Measurements from ENCODE around the gene MPG. TPM values are rescaled to one million over a fixed set of nuclear protein-coding genes. Genes with fewer than 3 reads are reported as not detected.

MPG gene
- total RNA-seq, 2 experiments from 2014 or later: 47.0 to 57.0 TPM

DNA sequence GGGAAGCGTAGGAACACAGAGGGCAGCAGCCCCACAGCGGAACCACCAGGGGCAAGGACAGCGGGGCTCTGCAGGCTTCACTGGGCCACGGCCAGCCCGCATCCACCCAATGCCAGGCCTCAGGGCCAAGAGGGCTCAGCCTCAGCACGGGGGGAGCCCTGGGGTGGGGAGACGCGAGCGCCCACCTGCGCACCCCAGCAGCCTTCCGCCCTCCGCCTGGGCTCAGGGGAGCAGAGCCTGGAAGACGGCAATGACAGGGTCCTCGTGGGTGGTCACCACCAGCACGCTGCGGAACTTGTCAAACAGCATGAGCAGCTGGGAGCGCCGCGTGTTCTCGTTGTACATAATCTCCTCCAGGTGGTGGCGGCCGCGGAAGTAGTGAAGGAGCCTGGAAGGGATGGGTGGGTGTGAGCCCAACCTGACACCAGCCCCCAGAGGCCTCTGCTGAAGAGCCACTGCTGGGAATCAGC lies 8.5 kb downstream of the MPG start:
- Mint-ChIP-seq H3K27ac (no peak overlapping the region), H3K4me1 (peaks cover 30% of the 10 kb centered on the region), H3K9me3 (ENCODE audit: low read depth) (no peaks in the 10 kb centered on the region), H3K36me3 (ENCODE audit: low read depth) (peaks cover 29% of the 10 kb centered on the region), H3K4me3 (no peak overlapping the region), H3K27me3 (no peaks in the 10 kb centered on the region)
- POLR2A ChIA-PET: no interaction called here
- CTCF ChIA-PET: interaction anchor here (0.5 to 1.3 kb wide), 3 partner anchors 18 to 21 kb away, joined by 3 to 5 read pairs (median 4); no protein-coding TSS in a partner anchor
- ATAC-seq (no peak), DNase-seq (no peak)
- intact Hi-C loops (cut with DNase I, micrococcal nuclease): no loop called here

DNA sequence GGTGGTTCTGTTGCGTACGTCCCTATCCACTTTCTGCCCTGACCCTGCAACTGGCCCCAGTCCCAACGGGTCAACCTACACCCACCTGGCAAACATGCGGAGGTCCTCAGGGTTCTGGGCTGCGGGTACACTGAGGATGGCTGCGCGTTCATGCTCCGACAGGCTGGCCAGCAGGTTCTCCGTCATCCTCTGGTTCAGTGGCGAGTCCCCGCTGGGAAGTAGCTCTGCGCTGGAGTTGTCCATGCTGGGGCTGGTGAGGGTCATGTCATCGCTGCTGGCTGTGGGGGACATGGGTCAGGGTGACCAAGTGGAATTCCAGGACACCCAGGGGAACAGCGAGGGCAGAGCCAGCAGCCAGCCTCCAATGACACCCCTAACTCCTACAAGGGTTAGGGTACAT lies 10.6 kb downstream of the MPG start:
- H3K36me3 Mint-ChIP-seq (ENCODE audit: low read depth): peaks cover 28% of the 10 kb centered on the region
- H3K27ac Mint-ChIP-seq: no peak overlapping the region
- POLR2A ChIA-PET: no interaction called here
- intact Hi-C loops (cut with DNase I, micrococcal nuclease): no loop called here
- no peak overlapping the region for H3K4me3 Mint-ChIP-seq
- no peaks in the 10 kb centered on the region for H3K27me3 Mint-ChIP-seq
- H3K9me3 Mint-ChIP-seq (ENCODE audit: low read depth): no peaks in the 10 kb centered on the region
- CTCF ChIA-PET: interaction anchor here (10.8 kb wide), 1 partner anchor 21 kb away, joined by 214 read pairs; the partner anchor contains the start of gene RHBDF1
- peaks cover 20% of the 10 kb centered on the region for H3K4me1 Mint-ChIP-seq
- no peak for DNase-seq
- ATAC-seq: no peak

DNA sequence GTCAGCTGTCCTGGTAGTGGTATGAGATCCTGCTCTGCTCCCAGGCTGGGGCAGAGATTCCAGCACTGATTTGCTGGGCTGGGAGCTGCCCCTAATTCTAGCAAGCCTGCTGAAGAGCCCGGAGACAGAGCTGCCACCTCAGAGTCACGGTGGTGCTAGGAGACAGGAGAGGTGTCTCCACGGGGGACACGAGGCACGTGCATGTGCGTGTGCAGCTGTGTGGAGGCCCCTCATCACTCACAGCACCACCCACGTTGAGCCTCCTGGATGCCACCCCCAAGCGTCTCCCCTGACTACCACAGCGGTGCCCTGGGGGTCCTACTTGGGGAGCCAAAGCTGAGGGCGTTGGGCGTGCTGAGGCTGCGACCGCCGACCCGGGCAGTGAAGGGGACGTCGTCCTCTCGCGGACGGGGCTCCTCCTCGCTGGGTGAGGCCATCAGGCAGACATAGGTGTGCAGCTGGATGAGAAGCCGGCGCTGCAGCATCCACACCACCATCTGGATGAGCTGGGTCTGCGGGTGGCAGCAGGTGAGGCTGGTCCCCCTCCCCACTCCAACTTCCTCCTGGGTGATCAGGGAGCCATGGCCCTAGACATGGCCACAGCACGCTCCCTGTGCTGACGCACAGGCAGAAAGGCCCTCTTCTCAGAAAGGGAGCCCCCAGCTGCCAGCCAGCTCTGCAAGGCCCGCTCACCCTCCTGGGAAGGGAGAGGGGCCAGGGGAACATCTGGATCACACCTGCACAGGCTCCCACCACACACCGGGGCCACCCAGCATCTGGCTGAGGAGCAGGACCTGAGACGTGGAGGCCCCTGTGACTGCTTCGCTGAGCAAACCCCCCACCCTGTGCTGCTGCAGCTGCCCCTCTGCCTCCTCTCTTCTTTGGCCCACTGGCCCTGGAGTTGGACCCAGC lies 11.6 kb downstream of the MPG start:
- DNase-seq (no peak), ATAC-seq (no peak)
- Mint-ChIP-seq H3K9me3 (ENCODE audit: low read depth) (no peaks in the 10 kb centered on the region), H3K4me1 (peaks cover 10% of the 10 kb centered on the region), H3K36me3 (ENCODE audit: low read depth) (peaks cover 19% of the 10 kb centered on the region), H3K4me3 (no peak overlapping the region), H3K27ac (no peak overlapping the region), H3K27me3 (no peaks in the 10 kb centered on the region)
- ChIA-PET POLR2A (no interaction called here), CTCF (interaction anchor here (10.8 kb wide), 1 partner anchor 22 kb away, joined by 214 read pairs; the partner anchor contains the start of gene RHBDF1)
- intact Hi-C loops (cut with DNase I, micrococcal nuclease): no loop called here

DNA sequence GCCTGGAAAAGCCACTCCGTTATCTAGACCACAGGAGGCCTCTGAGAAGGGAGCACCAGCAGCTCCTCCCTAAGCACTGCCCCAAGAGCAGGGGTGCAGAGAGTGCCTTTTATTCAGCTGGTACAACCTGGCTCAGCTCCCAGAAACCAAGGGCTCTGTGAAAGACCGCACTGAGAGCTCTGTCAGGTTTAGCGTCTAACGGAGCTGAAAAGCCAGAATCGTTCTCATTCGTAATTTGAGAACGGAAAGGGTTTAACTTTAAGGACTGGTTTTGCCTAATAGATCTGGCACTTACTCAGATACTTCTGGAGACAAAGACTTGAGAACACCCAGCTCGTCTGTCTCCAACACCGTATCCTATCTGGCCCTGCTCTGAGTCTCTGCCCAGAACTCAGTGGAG lies 13.5 kb downstream of the MPG start:
- Mint-ChIP-seq H3K36me3 (ENCODE audit: low read depth) (peaks cover 11% of the 10 kb centered on the region), H3K4me3 (no peak overlapping the region), H3K4me1 (no peaks in the 10 kb centered on the region), H3K9me3 (ENCODE audit: low read depth) (no peaks in the 10 kb centered on the region), H3K27me3 (no peaks in the 10 kb centered on the region), H3K27ac (no peak overlapping the region)
- ChIA-PET POLR2A (interaction anchor here (0.6 kb wide), 2 partner anchors 34 to 240 kb away, joined by 3 to 4 read pairs; no protein-coding TSS in a partner anchor), CTCF (interaction anchor here (0.6 to 10.8 kb wide), 5 partner anchors 9 to 404 kb away, joined by 3 to 214 read pairs (median 3); partner anchors contain the start of gene RHBDF1)
- ATAC-seq: no peak
- intact Hi-C loops (cut with DNase I, micrococcal nuclease): no loop called here
- DNase-seq: no peak

DNA sequence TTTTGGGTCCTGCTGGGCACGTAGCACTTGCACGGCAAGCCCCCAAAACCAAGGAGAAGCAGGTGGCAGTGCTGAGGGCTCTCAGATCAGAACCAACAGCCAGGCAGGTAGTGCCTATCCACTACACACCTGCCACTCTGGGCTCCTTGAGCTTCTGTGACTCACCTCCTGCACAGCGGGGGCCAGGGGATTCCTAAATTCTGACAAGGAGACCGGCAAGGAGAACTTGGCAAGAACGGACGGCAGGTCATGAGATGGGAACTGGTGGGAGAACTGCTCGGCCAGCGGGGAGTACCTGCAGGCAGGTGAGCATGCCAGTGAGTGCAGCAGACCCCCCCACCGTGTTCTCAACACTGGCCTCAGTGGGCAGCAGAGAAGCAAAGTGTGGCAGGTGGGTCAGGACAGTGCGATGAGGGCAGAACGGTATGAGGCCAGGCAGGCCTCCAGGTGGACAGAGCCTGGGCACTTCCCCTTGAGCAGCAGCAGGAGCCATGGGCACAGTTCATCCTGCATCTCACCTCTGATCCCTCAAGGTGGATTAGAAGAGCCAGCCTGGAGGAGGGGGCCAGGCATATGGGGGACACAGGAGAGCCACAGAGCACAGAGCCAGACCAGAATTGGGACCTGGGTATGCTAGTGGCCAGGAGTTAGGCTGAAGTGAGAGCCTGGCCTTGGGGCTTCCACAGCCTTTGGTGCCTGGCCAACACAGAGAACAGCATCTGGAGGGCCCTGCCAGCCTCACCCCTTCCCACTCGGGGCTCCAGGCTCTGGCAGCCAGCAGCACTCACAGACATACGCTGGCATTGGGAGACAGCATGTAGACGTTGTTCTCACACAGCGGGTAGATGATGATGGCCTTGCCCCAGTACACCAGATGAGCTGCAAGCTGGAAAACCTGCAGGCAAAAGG lies 14.7 kb downstream of the MPG start:
- Mint-ChIP-seq H3K27ac (no peak overlapping the region), H3K9me3 (ENCODE audit: low read depth) (no peaks in the 10 kb centered on the region), H3K27me3 (no peaks in the 10 kb centered on the region), H3K4me3 (no peak overlapping the region), H3K4me1 (no peaks in the 10 kb centered on the region), H3K36me3 (ENCODE audit: low read depth) (peaks cover 15% of the 10 kb centered on the region)
- intact Hi-C loops (cut with DNase I, micrococcal nuclease): no loop called here
- ATAC-seq (no peak), DNase-seq (no peak)
- POLR2A ChIA-PET: interaction anchor here (0.7 kb wide), 1 partner anchor 13 kb away, joined by 3 read pairs; no protein-coding TSS in a partner anchor
- CTCF ChIA-PET: interaction anchor here (6.4 to 10.8 kb wide), 2 partner anchors 15 to 25 kb away, joined by 59 to 214 read pairs; partner anchors contain the start of gene RHBDF1

DNA sequence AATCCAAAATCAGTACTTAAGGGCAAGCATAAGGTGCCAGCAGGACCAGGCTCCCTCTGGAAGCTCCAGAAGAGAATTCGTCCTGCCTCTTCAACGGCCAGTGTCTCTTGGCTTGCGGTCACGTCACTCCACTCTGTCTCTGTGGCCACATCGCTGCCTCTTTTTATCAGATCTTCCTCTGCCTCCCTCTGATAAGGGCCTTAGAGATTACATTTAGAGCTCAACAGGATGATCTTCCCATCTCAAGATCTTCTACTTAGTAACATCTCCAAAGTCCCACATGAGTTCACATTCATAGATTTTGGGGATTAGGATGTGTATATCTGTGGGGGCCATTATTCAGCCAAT lies 16.9 kb downstream of the MPG start:
- ChIA-PET CTCF (interaction anchor here (0.9 to 10.8 kb wide), 3 partner anchors 13 to 87 kb away, joined by 5 to 214 read pairs (median 59); partner anchors contain the start of gene RHBDF1), POLR2A (no interaction called here)
- no peak overlapping the region for H3K4me3 Mint-ChIP-seq
- H3K9me3 Mint-ChIP-seq (ENCODE audit: low read depth): no peaks in the 10 kb centered on the region
- H3K27me3 Mint-ChIP-seq: no peaks in the 10 kb centered on the region
- peaks cover 10% of the 10 kb centered on the region for H3K36me3 Mint-ChIP-seq (ENCODE audit: low read depth)
- ATAC-seq: no peak
- no peaks in the 10 kb centered on the region for H3K4me1 Mint-ChIP-seq
- DNase-seq: no peak
- H3K27ac Mint-ChIP-seq: no peak overlapping the region
- intact Hi-C loops (cut with DNase I, micrococcal nuclease): no loop called here

DNA sequence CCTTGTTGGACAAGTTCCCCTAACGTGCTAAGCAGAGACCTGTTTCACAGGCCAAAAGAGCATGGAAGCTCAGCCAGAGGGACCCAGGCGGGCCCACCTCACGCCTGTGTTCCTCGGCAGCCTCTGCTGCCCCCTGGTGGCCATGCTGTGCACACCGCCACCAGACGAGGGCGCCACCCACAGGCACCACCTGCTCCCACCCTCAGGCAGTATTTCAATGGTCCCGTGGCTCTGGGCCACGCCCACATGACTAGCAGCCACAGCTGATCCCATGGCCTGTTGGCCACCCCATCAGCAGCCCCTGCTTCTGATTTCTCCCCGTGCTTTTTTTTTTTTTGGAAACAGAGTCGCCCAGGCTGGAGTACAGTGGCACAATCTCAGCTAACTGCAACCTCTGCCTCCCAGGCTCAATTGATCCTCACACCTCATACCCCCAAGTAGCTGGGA lies 18.9 kb downstream of the MPG start:
- ChIA-PET CTCF (interaction anchor here (0.6 to 10.8 kb wide), 24 partner anchors 10 to 454 kb away, joined by 3 to 214 read pairs (median 4); partner anchors contain the start of genes FAM234A, HBQ1, MPG and POLR3K), POLR2A (interaction anchor here (1.3 kb wide), 1 partner anchor 32 kb away, joined by 3 read pairs; no protein-coding TSS in a partner anchor)
- Mint-ChIP-seq H3K9me3 (ENCODE audit: low read depth) (no peaks in the 10 kb centered on the region), H3K27me3 (no peaks in the 10 kb centered on the region), H3K4me1 (no peaks in the 10 kb centered on the region), H3K27ac (no peak overlapping the region), H3K36me3 (ENCODE audit: low read depth) (peaks cover 10% of the 10 kb centered on the region), H3K4me3 (no peak overlapping the region)
- intact Hi-C loops (cut with DNase I, micrococcal nuclease): loop anchor here (1.0 kb wide), 2 partner anchors 32 to 44 kb away; partner anchors contain the start of genes POLR3K (in 1 of the 2) and SNRNP25 (in 1 of the 2)
- ATAC-seq: peak; percentile 99
- DNase-seq: peak; percentile 94

DNA sequence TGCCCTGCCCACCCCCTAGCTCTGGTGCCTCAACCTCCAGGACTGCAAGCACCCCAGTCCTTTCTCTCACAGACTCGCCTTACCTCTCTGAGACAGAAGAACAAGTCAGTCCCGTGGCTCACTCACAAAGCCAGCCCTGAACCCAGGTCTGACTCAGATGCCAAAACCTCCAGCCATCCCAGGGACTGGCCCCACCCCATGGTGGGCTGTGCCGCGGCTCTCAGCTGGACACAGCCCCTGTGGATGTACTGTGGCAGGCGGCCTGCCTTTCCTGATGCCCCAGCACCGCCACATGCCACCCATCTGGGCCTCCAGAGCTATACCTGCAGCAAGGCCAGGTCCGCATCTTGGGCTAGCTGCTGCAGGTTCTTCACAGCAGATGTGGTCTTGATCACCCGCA lies 19.8 kb downstream of the MPG start:
- no peaks in the 10 kb centered on the region for H3K4me1 Mint-ChIP-seq
- no peaks in the 10 kb centered on the region for H3K9me3 Mint-ChIP-seq (ENCODE audit: low read depth)
- DNase-seq (no peak), ATAC-seq (no peak)
- no peak overlapping the region for H3K4me3 Mint-ChIP-seq
- peaks cover 14% of the 10 kb centered on the region for H3K36me3 Mint-ChIP-seq (ENCODE audit: low read depth)
- H3K27me3 Mint-ChIP-seq: no peaks in the 10 kb centered on the region
- H3K27ac Mint-ChIP-seq: no peak overlapping the region
- intact Hi-C loops (cut with DNase I, micrococcal nuclease): loop anchor here (1.0 kb wide), 2 partner anchors 33 to 45 kb away; partner anchors contain the start of genes POLR3K (in 1 of the 2) and SNRNP25 (in 1 of the 2)
- ChIA-PET POLR2A (no interaction called here), CTCF (interaction anchor here (0.6 to 10.8 kb wide), 12 partner anchors 10 to 265 kb away, joined by 3 to 214 read pairs (median 5); partner anchors contain the start of genes MPG and RHBDF1)

DNA sequence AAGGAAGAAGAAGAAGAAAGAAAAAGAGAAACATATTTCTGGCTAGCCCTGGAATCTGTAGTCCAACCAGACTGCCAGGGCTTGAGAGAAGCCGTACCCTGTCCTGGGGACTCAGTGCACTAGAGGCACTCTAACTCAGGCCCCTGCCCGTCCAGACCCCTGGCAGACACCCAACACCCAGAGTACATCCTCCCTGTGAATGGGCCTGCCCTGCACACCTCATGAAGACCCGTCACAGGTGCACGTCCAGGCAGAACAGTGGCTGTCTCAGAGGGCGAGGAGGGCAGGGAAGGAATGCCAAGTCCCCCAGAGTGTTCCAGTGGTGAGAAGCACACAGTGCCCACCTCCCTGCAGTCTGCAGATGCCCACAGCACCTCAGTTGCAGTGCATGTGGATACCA lies 23.0 kb downstream of the MPG start:
- Mint-ChIP-seq H3K27ac (no peak overlapping the region), H3K36me3 (ENCODE audit: low read depth) (peaks cover 29% of the 10 kb centered on the region), H3K4me1 (no peaks in the 10 kb centered on the region), H3K4me3 (no peak overlapping the region), H3K9me3 (ENCODE audit: low read depth) (no peaks in the 10 kb centered on the region), H3K27me3 (no peaks in the 10 kb centered on the region)
- ATAC-seq (no peak), DNase-seq (no peak)
- POLR2A ChIA-PET: no interaction called here
- intact Hi-C loops (cut with DNase I, micrococcal nuclease): no loop called here
- CTCF ChIA-PET: no interaction called here

DNA sequence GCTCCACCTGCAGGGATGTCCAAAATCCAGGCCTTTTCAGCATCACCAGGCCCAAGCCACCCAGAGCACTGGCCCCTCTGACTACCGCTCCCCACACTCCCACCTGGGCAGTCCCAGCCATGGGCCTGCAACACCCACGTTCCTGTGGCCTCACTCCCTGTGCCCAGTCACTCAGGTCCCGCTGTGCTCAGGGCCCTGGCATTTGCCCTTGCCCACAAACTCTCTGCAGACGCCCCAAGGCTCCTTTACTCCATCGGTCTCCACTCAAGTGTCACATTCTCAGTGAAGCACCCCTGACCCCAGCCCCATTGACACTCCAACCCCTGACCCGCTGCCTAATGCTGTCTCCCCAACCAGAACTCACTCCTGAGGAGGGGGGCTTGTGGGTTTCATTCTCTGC lies 23.6 kb downstream of the MPG start:
- no peak for DNase-seq
- no peak for ATAC-seq
- no peaks in the 10 kb centered on the region for H3K9me3 Mint-ChIP-seq (ENCODE audit: low read depth)
- no peak overlapping the region for H3K27ac Mint-ChIP-seq
- peaks cover 30% of the 10 kb centered on the region for H3K36me3 Mint-ChIP-seq (ENCODE audit: low read depth)
- no peaks in the 10 kb centered on the region for H3K4me1 Mint-ChIP-seq
- intact Hi-C loops (cut with DNase I, micrococcal nuclease): no loop called here
- ChIA-PET CTCF (interaction anchor here (0.7 kb wide), 1 partner anchor 57 kb away, joined by 3 read pairs; no protein-coding TSS in a partner anchor), POLR2A (no interaction called here)
- no peak overlapping the region for H3K4me3 Mint-ChIP-seq
- no peaks in the 10 kb centered on the region for H3K27me3 Mint-ChIP-seq
